ENCODE data around the gene VSIG1. TPM values are rescaled to one million over a fixed set of nuclear protein-coding genes. Genes with fewer than 3 reads are reported as not detected.

The VSIG1 gene
- total and polyA plus RNA-seq, 4 donors = not detected

DNA sequence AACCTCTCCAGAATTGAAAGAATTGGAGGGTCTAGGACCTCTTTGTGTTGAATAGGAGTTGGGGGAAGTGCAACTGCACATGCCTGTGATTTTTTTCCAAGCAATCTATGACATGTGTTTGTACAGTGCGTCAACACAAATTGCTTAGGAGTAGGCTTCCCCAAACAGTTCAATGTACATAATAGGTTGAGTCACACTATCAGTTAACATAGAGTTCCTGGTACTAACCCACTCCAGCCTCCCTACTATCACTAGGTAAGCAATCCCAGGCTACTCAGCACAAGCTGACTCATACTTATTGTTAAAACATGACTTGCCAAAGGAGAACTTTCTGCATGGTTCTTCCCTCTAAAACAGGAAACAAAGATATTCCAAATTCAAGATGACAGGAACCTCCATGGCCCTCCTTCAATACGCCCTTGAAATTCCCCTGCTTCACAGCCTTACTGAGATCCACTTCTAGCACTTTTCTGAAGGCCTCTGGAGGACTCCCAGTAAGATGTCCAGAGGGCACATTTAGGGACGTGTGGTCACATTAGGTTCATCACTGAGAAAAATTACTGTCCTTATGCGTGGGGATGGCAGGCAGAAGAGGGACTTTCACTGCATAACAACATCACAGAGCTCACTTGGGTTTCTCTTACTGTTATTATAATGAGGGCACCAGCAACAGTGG lies 8.4 kb upstream of the VSIG1 start:
- 74% methylated on average over 4 of the region's 4 CpGs for WGBS
- Histone ChIP-seq H3K9me3 (ENCODE audit: control insufficient read depth in 4 of 4, low read length in 3 of 4) (no peaks in the 10 kb centered on the region), H3K27me3 (ENCODE audit: control insufficient read depth in 4 of 4, insufficient read depth in 4 of 4, low read length in 3 of 4) (peaks cover 0 to 5% (median 0%) of the 10 kb centered on the region in 4 donors), H3K9ac (ENCODE audit: low read depth in 1 of 2, low read length in 2 of 2) (no peak overlapping the region), H3K4me1 (ENCODE audit: control insufficient read depth in 4 of 4, insufficient read depth in 4 of 4, low read length in 3 of 4) (no peaks in the 10 kb centered on the region), H3K4me3 (ENCODE audit: low read depth in 1 of 3, low read length in 3 of 3) (no peak overlapping the region), H3K27ac (ENCODE audit: low read depth in 1 of 2, low read length in 2 of 2) (no peak overlapping the region), H3K36me3 (ENCODE audit: control insufficient read depth in 4 of 4, insufficient read depth in 3 of 4, low read depth in 1 of 4, low read length in 3 of 4) (no peaks in the 10 kb centered on the region)
- TF ChIP-seq RAD21 (IDR thresholded peaks at IDR 0.05) (no peak), HNF4A (conservative IDR thresholded peaks at IDR 0.05) (no peak), HNF4G (IDR thresholded peaks at IDR 0.05) (no peak), YY1 (IDR thresholded peaks at IDR 0.05) (no peak), JUND (IDR thresholded peaks at IDR 0.05) (no peak), RXRA (IDR thresholded peaks at IDR 0.05) (no peak), FOXA1 (IDR thresholded peaks at IDR 0.05) (no peak), GABPA (IDR thresholded peaks at IDR 0.05 in 1 of 2, conservative IDR thresholded peaks at IDR 0.05 in 1 of 2) (no peak), SP1 (IDR thresholded peaks at IDR 0.05) (no peak), TAF1 (conservative IDR thresholded peaks at IDR 0.05) (no peak), NR2F2 (IDR thresholded peaks at IDR 0.05) (no peak), EGR1 (IDR thresholded peaks at IDR 0.05; ENCODE audit: low read depth in 2 of 2) (no peak)
- TF ChIP-seq, protein P1, sequence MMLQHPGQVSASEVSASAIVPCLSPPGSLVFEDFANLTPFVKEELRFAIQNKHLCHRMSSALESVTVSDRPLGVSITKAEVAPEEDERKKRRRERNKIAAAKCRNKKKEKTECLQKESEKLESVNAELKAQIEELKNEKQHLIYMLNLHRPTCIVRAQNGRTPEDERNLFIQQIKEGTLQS (IDR thresholded peaks at IDR 0.05) = no peak
- TF ChIP-seq, protein P2, sequence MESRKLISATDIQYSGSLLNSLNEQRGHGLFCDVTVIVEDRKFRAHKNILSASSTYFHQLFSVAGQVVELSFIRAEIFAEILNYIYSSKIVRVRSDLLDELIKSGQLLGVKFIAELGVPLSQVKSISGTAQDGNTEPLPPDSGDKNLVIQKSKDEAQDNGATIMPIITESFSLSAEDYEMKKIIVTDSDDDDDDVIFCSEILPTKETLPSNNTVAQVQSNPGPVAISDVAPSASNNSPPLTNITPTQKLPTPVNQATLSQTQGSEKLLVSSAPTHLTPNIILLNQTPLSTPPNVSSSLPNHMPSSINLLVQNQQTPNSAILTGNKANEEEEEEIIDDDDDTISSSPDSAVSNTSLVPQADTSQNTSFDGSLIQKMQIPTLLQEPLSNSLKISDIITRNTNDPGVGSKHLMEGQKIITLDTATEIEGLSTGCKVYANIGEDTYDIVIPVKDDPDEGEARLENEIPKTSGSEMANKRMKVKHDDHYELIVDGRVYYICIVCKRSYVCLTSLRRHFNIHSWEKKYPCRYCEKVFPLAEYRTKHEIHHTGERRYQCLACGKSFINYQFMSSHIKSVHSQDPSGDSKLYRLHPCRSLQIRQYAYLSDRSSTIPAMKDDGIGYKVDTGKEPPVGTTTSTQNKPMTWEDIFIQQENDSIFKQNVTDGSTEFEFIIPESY (IDR thresholded peaks at IDR 0.05) = no peak
- TF ChIP-seq, protein P3, sequence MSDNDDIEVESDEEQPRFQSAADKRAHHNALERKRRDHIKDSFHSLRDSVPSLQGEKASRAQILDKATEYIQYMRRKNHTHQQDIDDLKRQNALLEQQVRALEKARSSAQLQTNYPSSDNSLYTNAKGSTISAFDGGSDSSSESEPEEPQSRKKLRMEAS (IDR thresholded peaks at IDR 0.05) = no peak
- TF ChIP-seq, protein P4, sequence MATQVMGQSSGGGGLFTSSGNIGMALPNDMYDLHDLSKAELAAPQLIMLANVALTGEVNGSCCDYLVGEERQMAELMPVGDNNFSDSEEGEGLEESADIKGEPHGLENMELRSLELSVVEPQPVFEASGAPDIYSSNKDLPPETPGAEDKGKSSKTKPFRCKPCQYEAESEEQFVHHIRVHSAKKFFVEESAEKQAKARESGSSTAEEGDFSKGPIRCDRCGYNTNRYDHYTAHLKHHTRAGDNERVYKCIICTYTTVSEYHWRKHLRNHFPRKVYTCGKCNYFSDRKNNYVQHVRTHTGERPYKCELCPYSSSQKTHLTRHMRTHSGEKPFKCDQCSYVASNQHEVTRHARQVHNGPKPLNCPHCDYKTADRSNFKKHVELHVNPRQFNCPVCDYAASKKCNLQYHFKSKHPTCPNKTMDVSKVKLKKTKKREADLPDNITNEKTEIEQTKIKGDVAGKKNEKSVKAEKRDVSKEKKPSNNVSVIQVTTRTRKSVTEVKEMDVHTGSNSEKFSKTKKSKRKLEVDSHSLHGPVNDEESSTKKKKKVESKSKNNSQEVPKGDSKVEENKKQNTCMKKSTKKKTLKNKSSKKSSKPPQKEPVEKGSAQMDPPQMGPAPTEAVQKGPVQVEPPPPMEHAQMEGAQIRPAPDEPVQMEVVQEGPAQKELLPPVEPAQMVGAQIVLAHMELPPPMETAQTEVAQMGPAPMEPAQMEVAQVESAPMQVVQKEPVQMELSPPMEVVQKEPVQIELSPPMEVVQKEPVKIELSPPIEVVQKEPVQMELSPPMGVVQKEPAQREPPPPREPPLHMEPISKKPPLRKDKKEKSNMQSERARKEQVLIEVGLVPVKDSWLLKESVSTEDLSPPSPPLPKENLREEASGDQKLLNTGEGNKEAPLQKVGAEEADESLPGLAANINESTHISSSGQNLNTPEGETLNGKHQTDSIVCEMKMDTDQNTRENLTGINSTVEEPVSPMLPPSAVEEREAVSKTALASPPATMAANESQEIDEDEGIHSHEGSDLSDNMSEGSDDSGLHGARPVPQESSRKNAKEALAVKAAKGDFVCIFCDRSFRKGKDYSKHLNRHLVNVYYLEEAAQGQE (IDR thresholded peaks at IDR 0.05) = no peak
- TF ChIP-seq, protein P5, sequence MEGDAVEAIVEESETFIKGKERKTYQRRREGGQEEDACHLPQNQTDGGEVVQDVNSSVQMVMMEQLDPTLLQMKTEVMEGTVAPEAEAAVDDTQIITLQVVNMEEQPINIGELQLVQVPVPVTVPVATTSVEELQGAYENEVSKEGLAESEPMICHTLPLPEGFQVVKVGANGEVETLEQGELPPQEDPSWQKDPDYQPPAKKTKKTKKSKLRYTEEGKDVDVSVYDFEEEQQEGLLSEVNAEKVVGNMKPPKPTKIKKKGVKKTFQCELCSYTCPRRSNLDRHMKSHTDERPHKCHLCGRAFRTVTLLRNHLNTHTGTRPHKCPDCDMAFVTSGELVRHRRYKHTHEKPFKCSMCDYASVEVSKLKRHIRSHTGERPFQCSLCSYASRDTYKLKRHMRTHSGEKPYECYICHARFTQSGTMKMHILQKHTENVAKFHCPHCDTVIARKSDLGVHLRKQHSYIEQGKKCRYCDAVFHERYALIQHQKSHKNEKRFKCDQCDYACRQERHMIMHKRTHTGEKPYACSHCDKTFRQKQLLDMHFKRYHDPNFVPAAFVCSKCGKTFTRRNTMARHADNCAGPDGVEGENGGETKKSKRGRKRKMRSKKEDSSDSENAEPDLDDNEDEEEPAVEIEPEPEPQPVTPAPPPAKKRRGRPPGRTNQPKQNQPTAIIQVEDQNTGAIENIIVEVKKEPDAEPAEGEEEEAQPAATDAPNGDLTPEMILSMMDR (IDR thresholded peaks at IDR 0.05; ENCODE audit: low read depth, low read length, missing input control) = no peak
- DNase-seq (ENCODE audit: low spot score) = no peak

All from liver (tissue), 9 donors.